OCI-LY3 (cell line): ENCODE measurements around the gene ZNF432.

Experiments used
- H2AFZ ChIP-seq: fragments of 200-600, 300-600 bp; shearing (Covaris generic); 2 replicates; pipeline ENCODE4 v1.6.0; 2014; ENCODE audit warnings: antibody characterized with exemption, low read depth, low read length
- H3K27ac ChIP-seq: fragments of 200-600, 300-600 bp; sonication (generic); 2 replicates; pipeline ENCODE4 v1.5.1; 2014; ENCODE audit warnings: mild to moderate bottlenecking, low read length, moderate library complexity, mixed read lengths
- H3K27me3 ChIP-seq: fragments of 200-600, 300-600 bp; sonication (generic); 2 replicates; pipeline ENCODE4 v1.6.1; 2014; ENCODE audit warnings: low read depth, low read length, mixed read lengths
- H3K36me3 ChIP-seq: fragments of 200-600, 300-600 bp; sonication (generic); replicated peaks from 2 replicates; pipeline ENCODE3; 2014; ENCODE audit warnings: low read depth, low read length, mixed read lengths
- H3K4me1 ChIP-seq: fragments of 300-600, 200-600 bp; sonication (generic); 2 replicates; pipeline ENCODE4 v1.6.1; 2014; ENCODE audit warnings: low read length, mixed read lengths
- H3K4me2 ChIP-seq: fragments of 200-600, 300-600 bp; sonication (generic); 2 replicates; pipeline ENCODE4 v1.6.1; 2014; ENCODE audit warnings: low read length, mixed read lengths
- H3K4me3 ChIP-seq: fragments of 300-600, 200-600 bp; sonication (generic); 2 replicates; pipeline ENCODE4 v1.5.1; 2014; ENCODE audit warnings: antibody characterized with exemption, mild to moderate bottlenecking, low read length, moderate library complexity
- H3K79me2 ChIP-seq: fragments of 300-600, 200-600 bp; shearing (Covaris generic); 2 replicates; pipeline ENCODE4 v1.6.1; 2014; ENCODE audit warnings: mild to moderate bottlenecking, low read length, mixed read lengths
- H3K9ac ChIP-seq: fragments of 300-600, 200-600 bp; shearing (Covaris generic); 2 replicates; pipeline ENCODE4 v1.6.0; 2014; ENCODE audit warnings: mild to moderate bottlenecking, low read length, moderate library complexity
- H3K9me3 ChIP-seq: fragments of 200-600, 300-600 bp; shearing (Covaris generic); 2 replicates; pipeline ENCODE4 v1.6.1; 2014; ENCODE audit warnings: low read length, mixed read lengths; ENCODE audit not compliant: insufficient read depth
- H4K20me1 ChIP-seq: fragments of 200-600, 300-600 bp; sonication (generic); 2 replicates; pipeline ENCODE4 v1.6.1; 2016; ENCODE audit warnings: low read length, mixed read lengths; ENCODE audit not compliant: insufficient read depth
- EZH2phosphoT487 ChIP-seq: fragments of 200-600 bp; shearing (Covaris generic); IDR thresholded peaks from 2 replicates; pipeline ENCODE4 v1.6.1; 2018; ENCODE audit warnings: antibody characterized with exemption, mixed run types, low read depth
- TF ChIP-seq, protein P1 (sequence below): fragments of 200-600, 300-600 bp; sonication (generic); IDR thresholded peaks from 2 replicates; pipeline ENCODE4 v1.5.1; 2014; ENCODE audit warnings: antibody characterized with exemption, low read length, low read depth

Gene ZNF432

GRCh38 chr19:51994048-51994644, 54.5 kb downstream of the ZNF432 start:
- Histone ChIP-seq H3K9me3 (peaks cover 64% of the 10 kb centered on the region), H3K4me3 (no peak overlapping the region), H3K4me2 (no peak overlapping the region), H2AFZ (no peak overlapping the region), H3K9ac (no peak overlapping the region), H3K27ac (no peak overlapping the region), H4K20me1 (no peaks in the 10 kb centered on the region), H3K79me2 (no peaks in the 10 kb centered on the region), H3K36me3 (peaks cover 74% of the 10 kb centered on the region), H3K27me3 (no peaks in the 10 kb centered on the region), H3K4me1 (no peaks in the 10 kb centered on the region)
- TF ChIP-seq, protein P1, sequence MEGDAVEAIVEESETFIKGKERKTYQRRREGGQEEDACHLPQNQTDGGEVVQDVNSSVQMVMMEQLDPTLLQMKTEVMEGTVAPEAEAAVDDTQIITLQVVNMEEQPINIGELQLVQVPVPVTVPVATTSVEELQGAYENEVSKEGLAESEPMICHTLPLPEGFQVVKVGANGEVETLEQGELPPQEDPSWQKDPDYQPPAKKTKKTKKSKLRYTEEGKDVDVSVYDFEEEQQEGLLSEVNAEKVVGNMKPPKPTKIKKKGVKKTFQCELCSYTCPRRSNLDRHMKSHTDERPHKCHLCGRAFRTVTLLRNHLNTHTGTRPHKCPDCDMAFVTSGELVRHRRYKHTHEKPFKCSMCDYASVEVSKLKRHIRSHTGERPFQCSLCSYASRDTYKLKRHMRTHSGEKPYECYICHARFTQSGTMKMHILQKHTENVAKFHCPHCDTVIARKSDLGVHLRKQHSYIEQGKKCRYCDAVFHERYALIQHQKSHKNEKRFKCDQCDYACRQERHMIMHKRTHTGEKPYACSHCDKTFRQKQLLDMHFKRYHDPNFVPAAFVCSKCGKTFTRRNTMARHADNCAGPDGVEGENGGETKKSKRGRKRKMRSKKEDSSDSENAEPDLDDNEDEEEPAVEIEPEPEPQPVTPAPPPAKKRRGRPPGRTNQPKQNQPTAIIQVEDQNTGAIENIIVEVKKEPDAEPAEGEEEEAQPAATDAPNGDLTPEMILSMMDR, result no peak
- no peak for TF ChIP-seq EZH2phosphoT487

DNA sequence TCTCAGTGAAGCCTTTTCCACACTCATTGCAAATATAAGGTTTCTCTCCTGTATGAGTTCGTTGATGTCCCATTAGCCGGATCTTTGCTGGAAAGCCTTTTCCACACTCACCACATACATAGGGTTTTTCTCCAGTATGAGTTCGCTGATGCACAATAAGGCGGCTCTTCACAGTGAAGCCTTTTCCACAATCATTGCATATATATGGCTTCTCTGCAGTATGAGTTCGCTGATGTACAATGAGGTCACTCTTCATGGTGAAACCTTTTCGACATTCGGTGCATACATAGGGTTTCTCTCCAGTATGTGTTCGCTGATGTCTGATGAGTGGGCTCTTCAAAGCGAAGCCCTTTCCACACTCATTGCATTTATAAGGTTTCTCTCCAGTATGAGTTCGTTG, 55.2 kb downstream of the ZNF432 start:
- no peak overlapping the region for H3K9ac ChIP-seq
- peaks cover 68% of the 10 kb centered on the region for H3K9me3 ChIP-seq
- peaks cover 66% of the 10 kb centered on the region for H3K36me3 ChIP-seq

GRCh38 chr19:51986309-51987291, 62.0 kb downstream of the ZNF432 start, which contains the start of gene ZNF350:
TSS of gene ZNF350 (minus strand) at chr19:51986840. CDS start at chr19:51974360, 12,480 bp downstream.
- TF ChIP-seq, protein P1, result no peak
- no peak for TF ChIP-seq EZH2phosphoT487
- Histone ChIP-seq H3K9ac (no peak within 1 kb of the TSS), H3K4me3 (no peak within 1 kb of the TSS), H3K4me1 (no peaks in the 10 kb centered on the region), H3K4me2 (no peak within 1 kb of the TSS), H4K20me1 (no peaks in the 10 kb centered on the region), H3K27me3 (no peaks in the 10 kb centered on the region), H3K9me3 (peaks cover 31% of the 10 kb centered on the region), H3K36me3 (peaks cover 4% of the 10 kb centered on the region), H2AFZ (no peak within 1 kb of the TSS), H3K27ac (no peak within 1 kb of the TSS), H3K79me2 (no peaks in the 10 kb centered on the region)

More for the DNA sequence above, 55.2 kb downstream of the ZNF432 start:
- H3K27me3 ChIP-seq, result no peaks in the 10 kb centered on the region
- no peak overlapping the region for H2AFZ ChIP-seq
- no peaks in the 10 kb centered on the region for H3K4me1 ChIP-seq
- no peak overlapping the region for H3K4me2 ChIP-seq
- no peak for TF ChIP-seq EZH2phosphoT487
- TF ChIP-seq, protein P1, result no peak
- no peak overlapping the region for H3K27ac ChIP-seq
- H3K79me2 ChIP-seq, result no peaks in the 10 kb centered on the region
- no peaks in the 10 kb centered on the region for H4K20me1 ChIP-seq
- no peak overlapping the region for H3K4me3 ChIP-seq

DNA sequence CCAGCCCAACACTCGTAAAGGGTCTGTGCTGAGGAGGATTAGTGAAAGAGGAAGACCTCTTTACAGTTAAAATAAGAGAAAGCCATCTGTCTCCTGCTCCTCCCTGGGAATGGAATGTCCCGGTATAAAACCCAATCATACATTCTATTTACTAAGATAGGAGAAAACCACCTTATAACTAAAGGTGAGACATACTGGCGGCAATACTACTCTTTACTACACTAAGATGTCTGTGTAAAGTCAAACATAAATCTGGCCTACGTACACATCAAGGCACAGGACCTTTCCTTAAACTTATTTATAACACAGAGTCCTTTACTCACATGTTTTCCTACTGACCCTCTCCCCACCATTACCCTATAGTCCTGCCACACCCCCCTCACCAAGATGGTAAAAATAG, 65.3 kb downstream of the ZNF432 start:
- peaks cover 26% of the 10 kb centered on the region for H3K9me3 ChIP-seq
- H3K79me2 ChIP-seq, result no peaks in the 10 kb centered on the region

More for the DNA sequence above, 65.3 kb downstream of the ZNF432 start:
- H2AFZ ChIP-seq, result no peak overlapping the region
- H3K9ac ChIP-seq, result no peak overlapping the region
- H3K27ac ChIP-seq, result no peak overlapping the region
- no peaks in the 10 kb centered on the region for H3K36me3 ChIP-seq
- no peaks in the 10 kb centered on the region for H4K20me1 ChIP-seq
- no peak overlapping the region for H3K4me2 ChIP-seq
- no peak overlapping the region for H3K4me3 ChIP-seq
- no peaks in the 10 kb centered on the region for H3K4me1 ChIP-seq
- no peaks in the 10 kb centered on the region for H3K27me3 ChIP-seq
- TF ChIP-seq EZH2phosphoT487, result no peak
- TF ChIP-seq, protein P1, result no peak
